Fibroblast of skin of right quadriceps (primary cell): ENCODE data around the gene KSR1.
A peak's percentile ranks its signal among the peaks of the same experiment; 100 is the strongest.

Experiments
- DNase-seq: peaks from one replicate; pipeline ENCODE4 v3.0.0-alpha.2; 2013

The KSR1 gene

GRCh38 chr17:27520491-27521185, 64.4 kb downstream of the KSR1 start:
- no peak for DNase-seq

DNA sequence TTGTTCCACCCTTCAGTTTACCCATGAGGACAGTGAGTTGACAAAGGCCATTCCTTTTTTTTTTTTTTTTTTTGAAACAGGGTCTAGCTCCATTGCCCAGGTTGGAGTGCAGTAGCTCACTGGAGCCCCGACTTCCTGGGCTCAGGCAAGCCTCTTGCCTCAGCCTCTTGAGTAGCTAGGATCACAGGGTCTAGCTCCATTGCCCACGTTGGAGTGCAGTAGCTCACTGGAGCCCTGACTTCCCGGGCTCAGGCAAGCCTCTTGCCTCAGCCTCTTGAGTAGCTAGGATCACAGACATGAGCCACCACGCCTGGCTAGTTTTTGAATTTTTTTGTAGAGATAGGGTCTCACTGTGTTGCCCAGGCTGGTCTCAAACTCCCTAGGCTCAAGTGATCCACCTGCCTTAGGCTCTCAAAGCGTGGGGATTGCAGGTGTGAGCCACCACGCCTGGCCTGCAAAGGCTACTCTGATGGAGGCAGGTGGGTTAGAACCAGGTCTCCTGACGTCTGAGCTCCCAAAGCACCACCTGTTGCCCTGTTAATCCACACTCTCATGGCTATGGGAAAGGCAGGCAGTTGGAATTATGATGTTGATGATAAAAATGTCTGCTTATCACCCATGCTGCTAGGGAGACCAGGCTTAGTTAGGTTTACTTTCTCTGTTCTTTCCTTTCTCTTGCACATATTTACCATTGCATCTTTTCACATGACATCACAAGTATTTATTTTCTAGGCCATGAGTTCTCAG, 65.2 kb downstream of the KSR1 start:
- DNase-seq = no peak

- no peak for DNase-seq
These were observed 65.9 kb downstream of the KSR1 start for GRCh38 chr17:27522028-27522635.

GRCh38 chr17:27523712-27524111, 67.5 kb downstream of the KSR1 start:
- no peak for DNase-seq

DNA sequence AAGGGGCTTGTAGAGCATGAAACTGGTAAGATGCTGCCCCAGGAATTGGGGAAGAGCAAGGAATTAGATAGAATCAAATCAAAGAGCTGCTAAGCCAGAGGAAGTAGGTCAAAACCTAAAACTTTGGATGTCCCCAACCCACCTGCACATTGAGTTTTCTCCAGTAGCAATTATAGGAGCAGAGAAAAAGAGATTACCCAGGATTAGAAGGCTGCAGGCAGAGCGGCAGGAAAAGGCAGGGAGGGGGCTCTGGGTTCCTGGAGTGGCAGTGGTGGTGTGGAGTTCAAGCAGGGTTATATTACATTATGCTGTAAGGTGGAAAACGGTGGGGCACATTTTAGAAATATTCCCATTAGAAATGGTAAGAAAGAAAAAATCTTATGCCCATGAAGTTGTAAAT, 68.3 kb downstream of the KSR1 start:
- no peak for DNase-seq

DNA sequence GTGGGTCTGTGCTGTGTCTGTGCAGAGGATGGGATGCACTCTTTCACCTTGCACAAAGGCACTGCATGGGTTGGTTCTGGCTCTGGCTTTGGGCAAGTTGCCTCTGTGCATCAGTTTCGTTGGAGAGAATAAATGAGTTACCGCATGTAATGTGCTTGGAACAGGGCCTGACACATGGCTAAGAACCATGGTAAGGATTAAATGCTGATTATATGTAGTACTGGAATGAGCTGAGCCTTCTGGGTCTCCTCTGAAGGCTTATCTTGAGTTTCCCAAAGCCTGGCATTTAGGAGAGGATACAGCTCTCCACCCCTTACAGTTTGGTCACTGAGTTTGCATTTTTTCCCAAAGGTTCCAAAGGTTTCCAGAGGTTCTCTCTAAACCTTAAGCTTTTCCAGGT, 69.1 kb downstream of the KSR1 start:
- DNase-seq = no peak

DNA sequence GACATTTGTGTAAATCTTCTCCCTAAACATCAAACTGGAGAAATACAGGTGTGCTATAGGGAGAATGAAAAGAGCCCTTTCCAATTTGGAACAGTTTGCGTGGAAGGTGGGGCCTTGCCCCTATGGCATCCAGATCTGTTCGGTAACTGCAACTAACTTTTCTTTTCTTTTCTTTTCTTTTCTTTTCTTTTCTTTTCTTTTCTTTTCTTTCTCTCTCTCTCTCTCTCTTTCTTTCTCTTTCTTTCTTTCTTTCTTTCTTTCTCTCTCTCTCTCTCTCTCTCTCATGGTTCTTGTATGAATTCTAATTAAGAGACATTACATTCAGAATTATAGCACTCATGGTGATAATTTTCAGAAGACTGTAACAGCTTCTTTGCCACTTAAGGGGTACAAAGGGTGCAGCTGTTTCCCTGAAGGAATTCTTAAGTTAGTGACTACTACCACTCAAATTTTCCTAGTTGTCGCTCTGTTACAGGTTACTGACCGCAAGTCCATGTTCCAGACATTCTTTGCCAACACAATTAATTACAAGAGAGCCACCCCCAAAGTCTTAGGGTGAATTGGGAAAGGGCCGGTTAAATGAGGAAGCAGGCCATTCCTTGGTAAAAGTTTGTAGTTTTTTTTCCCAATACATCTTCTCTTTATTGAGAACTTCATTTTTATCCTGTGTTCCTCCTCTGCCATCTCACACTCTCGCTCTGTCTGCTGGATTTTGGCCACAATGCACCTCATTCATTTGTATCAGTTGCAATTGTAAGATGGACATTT, 69.8 kb downstream of the KSR1 start:
- DNase-seq = no peak

DNA sequence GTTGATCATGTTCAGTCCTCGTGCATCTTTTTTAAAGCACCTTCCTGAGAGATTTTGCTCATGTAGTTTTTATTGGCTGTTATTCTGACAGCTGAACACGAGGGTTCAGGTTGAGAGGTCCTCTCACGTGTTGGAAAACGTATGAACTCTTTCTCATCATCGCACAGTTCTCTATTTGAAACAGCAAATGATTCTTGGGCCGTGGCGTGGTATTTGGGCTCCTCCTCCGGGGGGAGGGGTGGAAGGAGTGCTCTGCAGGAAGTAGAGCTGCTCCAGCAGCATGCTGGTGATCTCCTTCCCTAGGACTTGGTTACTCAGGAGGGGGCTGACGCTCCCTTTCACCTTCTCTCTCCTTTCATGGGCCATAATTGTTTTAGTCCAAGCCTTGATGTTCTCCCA, 70.4 kb downstream of the KSR1 start:
- DNase-seq = peak; percentile 46

DNA sequence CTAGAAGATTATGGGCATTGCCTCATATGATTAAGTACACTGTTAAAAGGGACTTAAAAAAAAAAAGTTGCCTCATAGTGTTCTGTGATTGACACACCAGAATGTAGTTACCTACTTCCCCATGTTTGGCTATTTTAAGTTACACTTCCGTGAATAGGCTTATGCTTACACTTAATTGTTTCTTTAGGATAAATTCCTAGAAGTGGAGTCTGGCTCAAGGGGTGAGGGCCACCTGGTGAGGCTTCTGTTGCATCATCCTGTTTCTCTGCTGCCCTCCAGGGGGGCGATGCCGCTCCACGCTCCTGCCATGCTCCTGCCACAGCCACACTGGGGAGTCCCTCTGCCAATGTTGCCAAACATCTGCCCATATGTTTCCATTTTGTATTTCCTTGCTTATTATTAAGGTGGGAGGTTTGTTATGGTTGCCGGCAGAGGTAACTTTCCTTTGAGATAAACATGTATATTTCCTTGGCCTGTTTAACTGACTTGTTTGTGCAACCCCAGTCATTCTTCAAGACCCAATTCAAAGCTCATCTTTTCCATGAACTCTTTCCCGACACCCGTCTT, 73.1 kb downstream of the KSR1 start:
- DNase-seq = peak; percentile 38

DNA sequence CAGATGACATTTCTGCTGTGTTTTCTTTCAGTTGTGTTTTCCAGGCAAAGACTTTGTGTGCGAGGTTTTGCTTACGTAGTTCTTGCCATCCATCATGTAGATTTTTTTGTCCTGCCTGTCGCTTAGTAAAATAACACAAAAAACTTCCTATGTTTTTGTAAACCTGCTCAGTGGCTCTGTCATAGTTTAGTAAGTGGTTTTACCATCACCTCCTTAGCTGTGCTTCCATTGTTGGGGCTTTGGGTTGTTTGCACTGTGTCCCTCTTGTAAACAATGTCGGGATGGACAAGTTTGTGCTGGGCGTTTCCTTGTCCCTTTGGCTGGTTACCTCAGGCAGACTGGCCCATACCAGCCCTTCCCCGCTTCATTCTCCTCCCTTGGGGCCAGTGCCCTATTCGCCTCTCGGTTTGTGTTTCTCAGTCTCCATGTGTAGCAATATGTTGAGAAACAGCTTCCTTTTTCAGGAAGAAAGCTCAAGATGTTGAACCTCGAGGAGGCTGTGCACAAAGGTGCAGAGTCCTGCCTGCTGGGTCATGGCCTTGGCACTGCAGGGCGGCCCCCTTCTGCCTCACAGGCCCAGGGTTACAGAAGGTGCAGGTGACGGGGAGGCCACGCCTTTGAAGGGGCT, 74.6 kb downstream of the KSR1 start:
- no peak for DNase-seq

GRCh38 chr17:27531469-27531961, 75.3 kb downstream of the KSR1 start:
- DNase-seq = no peak

DNA sequence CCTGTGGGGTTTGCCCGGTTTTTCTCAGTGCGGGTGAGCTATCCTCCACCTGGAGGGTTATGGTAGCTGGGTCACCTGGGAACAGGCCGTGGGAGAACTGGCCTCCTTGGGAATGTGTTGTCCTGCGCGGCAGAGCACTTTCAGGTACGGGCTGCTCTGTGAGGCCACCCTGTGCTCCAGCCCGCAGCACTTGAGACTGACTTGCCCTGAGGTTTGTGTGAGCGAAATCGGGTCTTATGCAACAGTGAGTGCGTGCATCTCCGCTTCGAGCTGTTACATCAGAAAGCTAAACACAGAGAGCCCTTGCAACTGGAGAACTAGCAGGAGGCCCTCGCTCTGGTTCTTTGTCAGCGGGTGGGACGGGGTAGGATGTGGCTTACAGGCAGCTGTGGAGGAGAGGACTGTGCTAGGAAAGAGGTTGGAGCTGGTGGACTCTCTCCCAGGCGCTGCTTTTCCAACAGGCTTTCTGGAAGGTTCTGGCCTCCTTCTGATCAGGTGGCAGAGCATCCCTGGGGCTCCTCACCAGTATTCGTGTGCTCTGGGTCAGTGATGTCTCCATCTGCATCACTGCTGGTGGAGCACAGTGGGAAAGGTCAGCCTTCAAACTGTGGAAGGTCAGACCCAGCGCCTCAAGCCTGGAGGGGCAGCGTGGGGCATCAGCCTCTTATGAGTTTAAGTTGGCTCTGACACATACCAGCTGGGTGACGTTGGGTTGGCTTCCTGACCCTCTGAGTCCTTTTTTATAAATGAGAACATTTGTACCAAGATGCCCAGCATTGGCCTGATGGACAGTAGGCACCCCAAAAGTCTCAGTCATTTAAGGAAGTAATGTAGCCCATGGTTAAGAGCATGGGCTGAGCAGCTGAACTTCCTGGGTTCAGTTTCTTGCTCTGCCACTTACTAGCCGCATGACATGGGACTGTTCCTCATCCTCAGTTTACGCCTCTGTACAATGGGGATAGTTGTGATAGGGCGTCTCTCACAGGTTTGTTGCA, 76.3 kb downstream of the KSR1 start:
- DNase-seq = peak; percentile 73

- DNase-seq = peak; percentile 88
These were observed 77.9 kb downstream of the KSR1 start for GRCh38 chr17:27533874-27534815.

DNA sequence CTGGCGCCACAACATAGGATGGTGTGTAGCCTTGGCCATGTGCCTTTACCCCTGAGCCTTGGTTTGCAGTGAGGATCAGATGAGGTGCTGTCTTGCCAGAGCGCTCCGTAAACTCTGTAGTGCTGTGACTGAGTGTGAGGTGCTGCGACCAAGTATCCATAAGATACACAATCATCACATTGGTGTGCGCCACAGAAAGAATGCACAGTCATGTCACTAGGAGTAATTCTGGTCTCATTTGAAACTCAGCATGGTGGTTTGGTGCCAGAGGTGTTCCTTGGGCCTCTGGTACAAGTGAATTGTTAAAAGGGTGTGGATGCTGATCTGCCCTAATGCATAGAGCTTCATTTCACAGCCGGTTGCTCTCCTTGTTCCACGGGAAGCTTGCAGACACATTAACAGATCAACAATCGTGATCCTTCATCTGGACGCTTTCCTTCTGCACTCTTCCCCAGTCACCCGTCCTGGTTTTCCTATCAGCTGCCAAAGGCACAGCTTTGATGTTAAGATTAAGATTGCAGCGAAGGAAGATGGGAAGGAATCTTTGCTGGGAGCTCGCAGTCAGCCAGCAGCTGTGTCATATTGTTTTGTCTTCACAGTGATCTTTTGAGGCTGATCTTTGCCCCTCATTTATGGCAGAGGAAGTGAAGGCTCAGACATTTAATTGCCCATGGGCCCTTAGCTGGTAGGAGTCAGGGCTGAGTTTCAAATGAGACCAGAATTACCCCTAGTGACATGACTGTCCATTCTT, 79.1 kb downstream of the KSR1 start:
- DNase-seq = no peak

- no peak for DNase-seq
These were observed 79.7 kb downstream of the KSR1 start for GRCh38 chr17:27535975-27536374.

GRCh38 chr17:27536781-27537180, 80.5 kb downstream of the KSR1 start:
- DNase-seq = no peak

DNA sequence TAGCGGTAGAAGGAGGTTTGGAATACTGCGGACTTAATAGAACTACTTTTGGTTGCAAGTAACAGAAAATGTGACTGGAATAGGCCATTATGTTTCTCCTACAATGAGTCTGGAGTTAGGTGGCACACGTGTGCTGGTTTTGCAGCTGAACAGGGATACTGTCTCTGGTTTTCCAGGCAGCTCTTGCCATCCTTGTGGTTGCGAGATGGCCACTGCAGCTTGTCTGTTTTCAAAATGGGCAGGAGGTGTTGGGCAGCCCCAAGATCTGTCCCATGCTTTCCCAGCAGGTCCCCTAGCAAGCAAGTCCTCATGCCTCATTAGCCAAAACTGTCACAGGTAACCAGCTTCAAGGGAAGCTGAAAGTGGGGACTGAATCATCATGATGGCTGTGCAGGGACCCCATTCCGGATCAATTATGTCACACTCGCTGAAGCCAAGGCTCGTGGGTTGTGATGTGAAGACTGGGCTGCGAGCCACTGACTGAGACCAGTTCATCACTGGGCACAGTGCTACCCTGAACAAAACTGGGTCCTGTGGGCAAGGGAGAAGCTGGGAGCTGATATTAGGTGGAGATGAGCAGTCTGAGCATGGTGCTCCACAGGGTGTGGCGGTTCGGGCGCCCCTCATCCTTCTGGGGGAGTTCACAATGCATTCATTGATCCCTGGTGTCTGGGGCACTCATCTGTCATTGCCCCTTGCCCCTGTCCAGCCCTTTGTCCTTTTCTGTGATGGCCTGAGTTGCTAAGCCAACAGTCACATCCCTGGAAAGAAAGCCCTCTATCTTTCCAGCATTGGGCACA, 82.1 kb downstream of the KSR1 start:
- no peak for DNase-seq

DNA sequence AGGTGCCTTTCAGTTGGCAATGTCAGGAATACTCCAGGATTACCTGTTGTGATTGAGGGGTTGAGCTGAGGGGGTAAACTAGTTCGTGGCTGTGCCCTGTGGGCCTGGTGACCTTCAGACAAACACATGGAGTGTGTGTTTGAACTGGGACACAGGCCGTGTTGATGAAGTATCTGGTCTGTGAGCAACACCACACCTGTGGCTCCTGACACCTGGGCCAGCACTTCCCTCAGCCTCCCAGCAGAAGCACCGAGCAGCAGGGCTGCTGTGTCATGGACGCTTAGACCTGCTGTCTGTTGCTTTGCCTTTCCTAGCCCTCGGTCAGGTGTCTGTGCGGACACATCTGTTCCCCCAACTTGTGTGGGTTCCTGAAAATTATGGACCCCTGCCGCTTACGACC, 82.9 kb downstream of the KSR1 start:
- DNase-seq = no peak
